Liver (tissue), 9 donors: ENCODE results near the gene CNPY4. TPM values are rescaled to one million over a fixed set of nuclear protein-coding genes. Genes with fewer than 3 reads are reported as not detected.
A peak's percentile ranks its signal among the peaks of the same experiment; 100 is the strongest.

Experiments used
- DNase-seq: peaks from one replicate; pipeline ENCODE4 v3.0.0-alpha.2; 2017; ENCODE audit warnings: low spot score
- H3K27ac ChIP-seq, 2 donors: one replicate each; pipeline ENCODE4 v1.7.0; 2013; ENCODE audit warnings: inconsistent platforms in 2 of 2, low read length in 2 of 2, control low read depth in 1 of 2, low read depth in 1 of 2, mild to moderate bottlenecking in 1 of 2
- H3K27me3 ChIP-seq, 4 donors: one replicate each; pipeline versions ENCODE4 v1.6.1 to v1.7.0; 2013; ENCODE audit warnings: low read length in 3 of 4, inconsistent platforms in 1 of 4, mild to moderate bottlenecking in 1 of 4, moderate library complexity in 1 of 4; ENCODE audit not compliant: control insufficient read depth in 4 of 4, insufficient read depth in 4 of 4
- H3K36me3 ChIP-seq, 4 donors: one replicate each; pipeline versions ENCODE4 v1.6.1 to v1.7.0; 2013; ENCODE audit warnings: low read length in 3 of 4, mild to moderate bottlenecking in 3 of 4, low read depth in 1 of 4, moderate library complexity in 1 of 4; ENCODE audit not compliant: control insufficient read depth in 4 of 4, insufficient read depth in 3 of 4
- H3K4me1 ChIP-seq, 4 donors: one replicate each; pipeline versions ENCODE4 v1.6.1 to v1.7.0; 2013; ENCODE audit warnings: low read length in 3 of 4, mild to moderate bottlenecking in 3 of 4, moderate library complexity in 1 of 4; ENCODE audit not compliant: control insufficient read depth in 4 of 4, insufficient read depth in 4 of 4
- H3K4me3 ChIP-seq, 3 donors: one replicate each; pipeline versions ENCODE4 v1.6.1 to v1.7.0; 2013; ENCODE audit warnings: low read length in 3 of 3, control low read depth in 1 of 3, low read depth in 1 of 3, mild to moderate bottlenecking in 1 of 3
- H3K9ac ChIP-seq, 2 donors: one replicate each; pipeline ENCODE4 v1.7.0; 2013; ENCODE audit warnings: low read length in 2 of 2, mild to moderate bottlenecking in 2 of 2, moderate library complexity in 2 of 2, control low read depth in 1 of 2, low read depth in 1 of 2
- H3K9me3 ChIP-seq, 4 donors: one replicate each; pipeline versions ENCODE4 v1.6.1 to v1.7.0; 2013; ENCODE audit warnings: low read length in 3 of 4; ENCODE audit not compliant: control insufficient read depth in 4 of 4
- EGR1 ChIP-seq, 2 donors: IDR thresholded peaks; 2 replicates each; pipeline ENCODE4 v1.6.1; 2016 to 2018; ENCODE audit warnings: antibody characterized with exemption in 2 of 2, low read depth in 2 of 2
- FOXA1 ChIP-seq: IDR thresholded peaks from 2 replicates; pipeline ENCODE4 v1.6.1; 2016; ENCODE audit warnings: antibody characterized with exemption
- FOXA2 ChIP-seq: IDR thresholded peaks from 2 replicates; pipeline ENCODE4 v1.6.1; 2016; ENCODE audit warnings: antibody characterized with exemption
- GABPA ChIP-seq, 2 donors: IDR thresholded peaks in 1 of 2; conservative IDR thresholded peaks in 1 of 2; 2 replicates each; pipeline ENCODE4 v1.6.1; 2016; ENCODE audit warnings: antibody characterized with exemption in 2 of 2, mild to moderate bottlenecking in 1 of 2, moderate library complexity in 1 of 2
- HNF4A ChIP-seq, 2 donors: conservative IDR thresholded peaks; 2 replicates each; pipeline ENCODE4 v1.6.1; 2016; ENCODE audit warnings: antibody characterized with exemption in 2 of 2, mild to moderate bottlenecking in 2 of 2
- HNF4G ChIP-seq: IDR thresholded peaks from 2 replicates; pipeline ENCODE4 v1.6.1; 2016; ENCODE audit warnings: antibody characterized with exemption
- JUND ChIP-seq, 2 donors: IDR thresholded peaks; 2 replicates each; pipeline ENCODE4 v1.6.1; 2016; ENCODE audit warnings: antibody characterized with exemption in 2 of 2
- NR2F2 ChIP-seq: IDR thresholded peaks from 2 replicates; pipeline ENCODE4 v1.6.1; 2016; ENCODE audit warnings: antibody characterized with exemption
- RAD21 ChIP-seq, 2 donors: IDR thresholded peaks; 2 replicates each; pipeline ENCODE4 v1.6.1; 2016; ENCODE audit warnings: antibody characterized with exemption in 2 of 2, mild to moderate bottlenecking in 2 of 2
- RXRA ChIP-seq, 2 donors: IDR thresholded peaks; 2 replicates each; pipeline ENCODE4 v1.6.1; 2017 to 2018; ENCODE audit warnings: antibody characterized with exemption in 2 of 2, mild to moderate bottlenecking in 1 of 2
- SP1 ChIP-seq: IDR thresholded peaks from 2 replicates; pipeline ENCODE4 v1.6.1; 2018; ENCODE audit warnings: antibody characterized with exemption, mild to moderate bottlenecking
- TAF1 ChIP-seq: conservative IDR thresholded peaks from 2 replicates; pipeline ENCODE4 v1.6.1; 2016; ENCODE audit warnings: antibody characterized with exemption, mild to moderate bottlenecking
- YY1 ChIP-seq: IDR thresholded peaks from 2 replicates; pipeline ENCODE4 v1.6.1; 2016; ENCODE audit warnings: antibody characterized with exemption, mild to moderate bottlenecking
- WGBS: extraction: QIAGEN DNeasy Blood & Tissue Kit; methylation state at CpG from one replicate; pipeline ENCODE4 v1.1.7; 2013; 5-methylcytosine and 5-hydroxymethylcytosine counted together
- polyA plus RNA-seq, 2 donors: library from polyadenylated mRNA; stranded (reverse) in 1 of 2; unstranded in 1 of 2; fragments of 200-250 nt in 1 of 2; fragments of >200 nt in 1 of 2; fragmentation: Nextera tagmentation in 1 of 2; extraction: Ambion mirVana in 1 of 2; gene quantifications; one replicate each; pipeline versions ENCODE4 v1.2.1 to v1.2.3, GENCODE V29; 2013 to 2015
- total RNA-seq, 2 donors: library from RNA; depleted of rRNA; stranded (reverse); fragments of >200 nt; gene quantifications; one replicate each; pipeline ENCODE4 v1.2.3, GENCODE V29; 2014
- TF ChIP-seq, protein P1 (sequence below): IDR thresholded peaks from 2 replicates; pipeline ENCODE4 v1.6.1; 2016; ENCODE audit warnings: antibody characterized with exemption, mild to moderate bottlenecking
- TF ChIP-seq, protein P2 (sequence below): IDR thresholded peaks from 2 replicates; pipeline ENCODE4 v1.6.1; 2016; ENCODE audit warnings: antibody characterized with exemption
- TF ChIP-seq, protein P3 (sequence below): fragments of 150-350 bp; IDR thresholded peaks from 2 replicates; pipeline ENCODE4 v1.5.1; 2017; ENCODE audit warnings: improper control_type of control experiment, low read depth, low read length; ENCODE audit not compliant: missing input control
- TF ChIP-seq, protein P4 (sequence below): IDR thresholded peaks from 2 replicates; pipeline ENCODE4 v1.6.1; 2016; ENCODE audit warnings: antibody characterized with exemption
- TF ChIP-seq, protein P5 (sequence below): IDR thresholded peaks from 2 replicates; pipeline ENCODE4 v1.6.1; 2016; ENCODE audit warnings: antibody characterized with exemption
- donor health status: healthy.
- donor health status: healthy.
- donor health status: healthy.
- donor health status: healthy.
- donor health status: healthy.

Gene CNPY4
- total and polyA plus RNA-seq, 4 donors: 1.9 to 11.9 (median 3.8) TPM

DNA sequence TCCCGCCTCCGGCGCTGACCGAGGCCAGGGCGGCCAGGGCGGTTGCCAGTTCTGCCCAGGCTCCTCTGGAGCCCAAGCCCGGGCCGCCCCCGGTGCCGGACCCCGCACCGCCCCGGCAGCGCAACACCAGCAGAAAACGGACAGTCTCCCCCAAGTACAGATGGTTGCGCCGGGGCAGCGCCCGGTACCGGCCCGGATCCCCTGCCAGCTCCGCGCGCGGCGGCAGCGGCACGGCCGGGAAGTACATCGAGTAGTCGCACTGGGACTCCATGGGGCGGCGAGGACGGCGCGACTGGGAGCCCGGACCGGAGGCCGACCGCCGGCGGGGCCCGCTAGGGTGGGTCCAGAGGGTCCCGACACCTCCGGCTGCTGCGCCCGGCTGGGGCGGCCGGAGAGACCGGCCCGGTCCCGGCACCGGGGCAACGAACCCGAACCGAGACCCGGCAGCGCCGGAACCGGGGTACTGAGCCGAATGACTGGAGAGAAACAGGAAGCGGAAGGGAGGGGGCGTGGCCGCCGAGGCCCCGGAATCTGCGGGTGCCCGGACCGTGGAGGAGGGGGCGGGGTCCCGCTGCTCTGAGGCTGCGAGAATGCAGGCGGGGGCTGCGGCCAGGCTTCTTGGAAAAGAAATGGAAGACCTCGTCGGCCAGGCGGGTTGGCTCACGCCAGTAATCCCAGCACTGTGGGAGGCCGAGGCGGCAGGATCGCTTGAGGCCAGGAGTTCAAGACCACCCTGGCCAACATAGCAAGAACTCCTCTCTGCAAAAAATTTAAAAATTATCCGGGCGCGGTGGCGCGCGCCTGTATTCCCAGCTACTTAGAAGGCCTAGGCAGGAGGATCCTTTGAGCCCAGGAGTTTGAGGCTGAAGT, 39.0 kb downstream of the CNPY4 start, which contains the start of gene TRAPPC14 (continued):
- TF ChIP-seq, protein P1, sequence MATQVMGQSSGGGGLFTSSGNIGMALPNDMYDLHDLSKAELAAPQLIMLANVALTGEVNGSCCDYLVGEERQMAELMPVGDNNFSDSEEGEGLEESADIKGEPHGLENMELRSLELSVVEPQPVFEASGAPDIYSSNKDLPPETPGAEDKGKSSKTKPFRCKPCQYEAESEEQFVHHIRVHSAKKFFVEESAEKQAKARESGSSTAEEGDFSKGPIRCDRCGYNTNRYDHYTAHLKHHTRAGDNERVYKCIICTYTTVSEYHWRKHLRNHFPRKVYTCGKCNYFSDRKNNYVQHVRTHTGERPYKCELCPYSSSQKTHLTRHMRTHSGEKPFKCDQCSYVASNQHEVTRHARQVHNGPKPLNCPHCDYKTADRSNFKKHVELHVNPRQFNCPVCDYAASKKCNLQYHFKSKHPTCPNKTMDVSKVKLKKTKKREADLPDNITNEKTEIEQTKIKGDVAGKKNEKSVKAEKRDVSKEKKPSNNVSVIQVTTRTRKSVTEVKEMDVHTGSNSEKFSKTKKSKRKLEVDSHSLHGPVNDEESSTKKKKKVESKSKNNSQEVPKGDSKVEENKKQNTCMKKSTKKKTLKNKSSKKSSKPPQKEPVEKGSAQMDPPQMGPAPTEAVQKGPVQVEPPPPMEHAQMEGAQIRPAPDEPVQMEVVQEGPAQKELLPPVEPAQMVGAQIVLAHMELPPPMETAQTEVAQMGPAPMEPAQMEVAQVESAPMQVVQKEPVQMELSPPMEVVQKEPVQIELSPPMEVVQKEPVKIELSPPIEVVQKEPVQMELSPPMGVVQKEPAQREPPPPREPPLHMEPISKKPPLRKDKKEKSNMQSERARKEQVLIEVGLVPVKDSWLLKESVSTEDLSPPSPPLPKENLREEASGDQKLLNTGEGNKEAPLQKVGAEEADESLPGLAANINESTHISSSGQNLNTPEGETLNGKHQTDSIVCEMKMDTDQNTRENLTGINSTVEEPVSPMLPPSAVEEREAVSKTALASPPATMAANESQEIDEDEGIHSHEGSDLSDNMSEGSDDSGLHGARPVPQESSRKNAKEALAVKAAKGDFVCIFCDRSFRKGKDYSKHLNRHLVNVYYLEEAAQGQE: no peak
- TF ChIP-seq SP1: peak; percentile 31

DNA sequence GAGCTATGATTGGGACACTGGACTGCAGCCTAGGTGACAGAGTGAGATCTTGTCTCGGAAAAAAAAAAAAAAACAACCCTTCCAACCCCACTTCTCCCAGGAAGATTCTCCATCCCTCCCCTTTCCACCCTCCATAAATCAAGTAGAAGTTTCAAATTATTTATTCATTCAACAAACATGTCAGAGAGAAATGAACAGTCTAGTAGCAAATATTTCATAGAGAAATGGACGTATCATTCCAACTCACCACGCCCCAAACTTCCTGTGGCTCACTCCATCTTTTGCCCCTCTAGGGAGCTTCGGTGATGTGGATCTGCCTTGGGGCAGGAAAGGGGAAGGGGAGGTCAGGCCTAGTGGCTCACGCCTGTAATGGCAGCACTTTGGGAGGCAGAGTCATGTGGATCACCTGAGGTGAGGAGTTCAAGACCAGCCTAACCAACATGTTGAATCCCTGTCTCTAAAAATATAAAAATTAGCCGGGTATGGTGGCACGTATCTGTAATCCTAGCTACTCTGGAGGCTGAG, 39.7 kb downstream of the CNPY4 start:
- no peaks in the 10 kb centered on the region for H3K27me3 ChIP-seq
- no peak overlapping the region for H3K9ac ChIP-seq
- H3K9me3 ChIP-seq: no peaks in the 10 kb centered on the region
- DNase-seq: no peak
- peak overlapping the region; percentile 77 to 95 (median 83) for H3K4me3 ChIP-seq
- peaks cover 2 to 21% (median 6%) of the 10 kb centered on the region in 4 donors for H3K36me3 ChIP-seq
- WGBS: 74% methylated on average over 7 of the region's 7 CpGs
- no peak for TF ChIP-seq RXRA (IDR thresholded peaks at IDR 0.05)
- TF ChIP-seq, protein P2, sequence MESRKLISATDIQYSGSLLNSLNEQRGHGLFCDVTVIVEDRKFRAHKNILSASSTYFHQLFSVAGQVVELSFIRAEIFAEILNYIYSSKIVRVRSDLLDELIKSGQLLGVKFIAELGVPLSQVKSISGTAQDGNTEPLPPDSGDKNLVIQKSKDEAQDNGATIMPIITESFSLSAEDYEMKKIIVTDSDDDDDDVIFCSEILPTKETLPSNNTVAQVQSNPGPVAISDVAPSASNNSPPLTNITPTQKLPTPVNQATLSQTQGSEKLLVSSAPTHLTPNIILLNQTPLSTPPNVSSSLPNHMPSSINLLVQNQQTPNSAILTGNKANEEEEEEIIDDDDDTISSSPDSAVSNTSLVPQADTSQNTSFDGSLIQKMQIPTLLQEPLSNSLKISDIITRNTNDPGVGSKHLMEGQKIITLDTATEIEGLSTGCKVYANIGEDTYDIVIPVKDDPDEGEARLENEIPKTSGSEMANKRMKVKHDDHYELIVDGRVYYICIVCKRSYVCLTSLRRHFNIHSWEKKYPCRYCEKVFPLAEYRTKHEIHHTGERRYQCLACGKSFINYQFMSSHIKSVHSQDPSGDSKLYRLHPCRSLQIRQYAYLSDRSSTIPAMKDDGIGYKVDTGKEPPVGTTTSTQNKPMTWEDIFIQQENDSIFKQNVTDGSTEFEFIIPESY: no peak
- no peak for TF ChIP-seq EGR1 (IDR thresholded peaks at IDR 0.05; ENCODE audit: low read depth in 2 of 2)
- no peak for TF ChIP-seq SP1
- H3K27ac ChIP-seq: peak overlapping the region in 1 of 2 donors; percentile 84
- H3K4me1 ChIP-seq: peaks cover 3 to 17% (median 10%) of the 10 kb centered on the region in 4 donors

DNA sequence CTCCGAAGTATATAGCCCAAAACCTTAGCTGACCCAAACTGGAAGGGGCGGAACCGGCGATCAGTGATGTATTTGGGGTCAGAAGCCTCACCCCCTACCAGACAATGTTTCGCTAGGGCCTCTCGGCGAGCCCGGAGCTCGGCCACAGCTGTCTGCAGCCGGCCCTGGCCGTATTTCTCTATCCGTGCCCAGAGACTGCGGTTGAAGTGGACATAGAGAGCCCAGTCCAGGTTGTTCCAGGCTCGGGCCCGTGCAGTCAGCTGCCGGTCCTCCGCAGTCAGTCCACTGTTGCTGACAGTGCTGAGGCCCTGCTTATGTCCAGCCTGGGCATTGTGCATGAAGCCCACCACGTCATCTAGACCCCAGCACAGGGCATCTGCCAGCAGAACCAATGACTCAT, 40.6 kb downstream of the CNPY4 start:
- no peak overlapping the region for H3K9ac ChIP-seq
- 97% methylated on average over 18 of the region's 18 CpGs for WGBS
- peaks cover 2 to 15% (median 5%) of the 10 kb centered on the region in 4 donors for H3K36me3 ChIP-seq
- H3K27me3 ChIP-seq: no peaks in the 10 kb centered on the region
- no peaks in the 10 kb centered on the region for H3K9me3 ChIP-seq
- H3K4me3 ChIP-seq: no peak overlapping the region
- peaks cover 3 to 17% (median 8%) of the 10 kb centered on the region in 4 donors for H3K4me1 ChIP-seq
- H3K27ac ChIP-seq: no peak overlapping the region
- DNase-seq: no peak
- TF ChIP-seq FOXA1: no peak
- TF ChIP-seq, protein P3, sequence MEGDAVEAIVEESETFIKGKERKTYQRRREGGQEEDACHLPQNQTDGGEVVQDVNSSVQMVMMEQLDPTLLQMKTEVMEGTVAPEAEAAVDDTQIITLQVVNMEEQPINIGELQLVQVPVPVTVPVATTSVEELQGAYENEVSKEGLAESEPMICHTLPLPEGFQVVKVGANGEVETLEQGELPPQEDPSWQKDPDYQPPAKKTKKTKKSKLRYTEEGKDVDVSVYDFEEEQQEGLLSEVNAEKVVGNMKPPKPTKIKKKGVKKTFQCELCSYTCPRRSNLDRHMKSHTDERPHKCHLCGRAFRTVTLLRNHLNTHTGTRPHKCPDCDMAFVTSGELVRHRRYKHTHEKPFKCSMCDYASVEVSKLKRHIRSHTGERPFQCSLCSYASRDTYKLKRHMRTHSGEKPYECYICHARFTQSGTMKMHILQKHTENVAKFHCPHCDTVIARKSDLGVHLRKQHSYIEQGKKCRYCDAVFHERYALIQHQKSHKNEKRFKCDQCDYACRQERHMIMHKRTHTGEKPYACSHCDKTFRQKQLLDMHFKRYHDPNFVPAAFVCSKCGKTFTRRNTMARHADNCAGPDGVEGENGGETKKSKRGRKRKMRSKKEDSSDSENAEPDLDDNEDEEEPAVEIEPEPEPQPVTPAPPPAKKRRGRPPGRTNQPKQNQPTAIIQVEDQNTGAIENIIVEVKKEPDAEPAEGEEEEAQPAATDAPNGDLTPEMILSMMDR: no peak
- TF ChIP-seq HNF4A (conservative IDR thresholded peaks at IDR 0.05): no peak
- no peak for TF ChIP-seq HNF4G
- TF ChIP-seq YY1: no peak
- TF ChIP-seq, protein P4, sequence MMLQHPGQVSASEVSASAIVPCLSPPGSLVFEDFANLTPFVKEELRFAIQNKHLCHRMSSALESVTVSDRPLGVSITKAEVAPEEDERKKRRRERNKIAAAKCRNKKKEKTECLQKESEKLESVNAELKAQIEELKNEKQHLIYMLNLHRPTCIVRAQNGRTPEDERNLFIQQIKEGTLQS: no peak
- no peak for TF ChIP-seq TAF1
- no peak for TF ChIP-seq SP1
- no peak for TF ChIP-seq RAD21 (IDR thresholded peaks at IDR 0.05)
- no peak for TF ChIP-seq JUND (IDR thresholded peaks at IDR 0.05)
- no peak for TF ChIP-seq FOXA2
- no peak for TF ChIP-seq EGR1 (IDR thresholded peaks at IDR 0.05; ENCODE audit: low read depth in 2 of 2)
- TF ChIP-seq, protein P2: no peak
- no peak for TF ChIP-seq NR2F2
- no peak for TF ChIP-seq RXRA (IDR thresholded peaks at IDR 0.05)
- TF ChIP-seq GABPA (IDR thresholded peaks at IDR 0.05 in 1 of 2, conservative IDR thresholded peaks at IDR 0.05 in 1 of 2): no peak
- TF ChIP-seq, protein P5, sequence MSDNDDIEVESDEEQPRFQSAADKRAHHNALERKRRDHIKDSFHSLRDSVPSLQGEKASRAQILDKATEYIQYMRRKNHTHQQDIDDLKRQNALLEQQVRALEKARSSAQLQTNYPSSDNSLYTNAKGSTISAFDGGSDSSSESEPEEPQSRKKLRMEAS: no peak
